ENCODE measurements around the gene EPSTI1.

Gene EPSTI1

DNA sequence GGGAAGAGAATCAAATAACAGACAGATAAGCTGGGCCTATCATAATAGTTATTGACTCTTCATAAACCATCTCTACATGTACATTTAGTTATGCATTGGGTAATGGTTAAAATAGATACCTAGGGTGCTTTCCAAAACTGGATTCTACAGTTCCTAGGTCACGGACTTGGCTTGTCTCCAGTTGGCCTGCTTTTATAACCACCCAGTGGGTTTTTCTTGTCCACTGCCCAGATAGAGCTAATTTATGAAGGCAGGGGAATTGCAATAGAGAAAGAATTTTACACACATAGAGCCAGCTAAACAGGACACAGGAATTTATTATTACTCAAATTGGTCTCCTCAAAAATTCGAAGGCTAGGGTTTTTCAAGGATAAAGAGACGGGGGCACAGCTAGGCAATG lies 113.3 kb downstream of the EPSTI1 start:
- TF ChIP-seq, protein P1, sequence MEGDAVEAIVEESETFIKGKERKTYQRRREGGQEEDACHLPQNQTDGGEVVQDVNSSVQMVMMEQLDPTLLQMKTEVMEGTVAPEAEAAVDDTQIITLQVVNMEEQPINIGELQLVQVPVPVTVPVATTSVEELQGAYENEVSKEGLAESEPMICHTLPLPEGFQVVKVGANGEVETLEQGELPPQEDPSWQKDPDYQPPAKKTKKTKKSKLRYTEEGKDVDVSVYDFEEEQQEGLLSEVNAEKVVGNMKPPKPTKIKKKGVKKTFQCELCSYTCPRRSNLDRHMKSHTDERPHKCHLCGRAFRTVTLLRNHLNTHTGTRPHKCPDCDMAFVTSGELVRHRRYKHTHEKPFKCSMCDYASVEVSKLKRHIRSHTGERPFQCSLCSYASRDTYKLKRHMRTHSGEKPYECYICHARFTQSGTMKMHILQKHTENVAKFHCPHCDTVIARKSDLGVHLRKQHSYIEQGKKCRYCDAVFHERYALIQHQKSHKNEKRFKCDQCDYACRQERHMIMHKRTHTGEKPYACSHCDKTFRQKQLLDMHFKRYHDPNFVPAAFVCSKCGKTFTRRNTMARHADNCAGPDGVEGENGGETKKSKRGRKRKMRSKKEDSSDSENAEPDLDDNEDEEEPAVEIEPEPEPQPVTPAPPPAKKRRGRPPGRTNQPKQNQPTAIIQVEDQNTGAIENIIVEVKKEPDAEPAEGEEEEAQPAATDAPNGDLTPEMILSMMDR (IDR thresholded peaks at IDR 0.05): no peak
- H3K36me3 ChIP-seq: no peaks in the 10 kb centered on the region

DNA sequence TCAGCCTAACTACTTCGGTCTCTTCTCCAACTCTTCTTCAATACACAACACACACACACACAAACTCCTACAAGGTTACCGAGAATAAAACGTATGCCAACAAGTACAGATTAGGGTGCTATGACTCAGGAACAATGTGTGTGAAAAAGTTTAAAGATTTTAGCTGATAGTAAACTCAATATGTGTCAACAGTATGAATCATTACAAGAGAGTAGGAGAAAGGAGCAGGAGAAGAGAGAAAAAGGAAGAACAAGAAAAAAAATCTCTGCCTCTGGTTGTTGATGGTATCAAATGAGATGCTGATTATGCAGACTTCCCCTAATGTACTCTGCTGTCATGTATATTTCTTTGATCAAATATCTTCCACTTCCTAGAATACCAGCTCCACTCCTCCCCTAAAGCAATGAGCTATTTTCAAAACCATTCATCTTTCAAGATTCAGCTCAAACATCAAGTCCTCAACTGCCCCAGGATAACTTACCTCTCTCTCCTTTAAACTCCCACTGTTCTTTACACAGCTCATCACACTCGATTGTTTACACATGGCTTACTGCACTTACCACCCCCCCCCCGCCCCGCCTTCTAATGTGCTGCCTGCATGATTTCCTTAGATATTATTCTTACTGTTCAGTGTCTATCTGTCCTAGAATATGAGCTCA lies 115.0 kb downstream of the EPSTI1 start:
- Histone ChIP-seq H3K9me3 (no peaks in the 10 kb centered on the region), H3K27me3 (no peaks in the 10 kb centered on the region), H3K36me3 (no peaks in the 10 kb centered on the region), H3K4me3 (ENCODE audit: low read depth in 1 of 2, low read length in 1 of 2) (no peak overlapping the region), H3K4me1 (ENCODE audit: control insufficient read depth in 1 of 2, insufficient read depth in 1 of 2, low read depth in 1 of 2, low read length in 1 of 2) (no peaks in the 10 kb centered on the region), H3K27ac (no peak overlapping the region)
- TF ChIP-seq, protein P1 (IDR thresholded peaks at IDR 0.05): no peak

More for the DNA sequence above, 113.3 kb downstream of the EPSTI1 start:
- Histone ChIP-seq H3K4me1 (ENCODE audit: control insufficient read depth in 1 of 2, insufficient read depth in 1 of 2, low read depth in 1 of 2, low read length in 1 of 2) (no peaks in the 10 kb centered on the region), H3K4me3 (ENCODE audit: low read depth in 1 of 2, low read length in 1 of 2) (no peak overlapping the region), H3K27me3 (no peaks in the 10 kb centered on the region), H3K9me3 (no peaks in the 10 kb centered on the region), H3K27ac (no peak overlapping the region)

DNA sequence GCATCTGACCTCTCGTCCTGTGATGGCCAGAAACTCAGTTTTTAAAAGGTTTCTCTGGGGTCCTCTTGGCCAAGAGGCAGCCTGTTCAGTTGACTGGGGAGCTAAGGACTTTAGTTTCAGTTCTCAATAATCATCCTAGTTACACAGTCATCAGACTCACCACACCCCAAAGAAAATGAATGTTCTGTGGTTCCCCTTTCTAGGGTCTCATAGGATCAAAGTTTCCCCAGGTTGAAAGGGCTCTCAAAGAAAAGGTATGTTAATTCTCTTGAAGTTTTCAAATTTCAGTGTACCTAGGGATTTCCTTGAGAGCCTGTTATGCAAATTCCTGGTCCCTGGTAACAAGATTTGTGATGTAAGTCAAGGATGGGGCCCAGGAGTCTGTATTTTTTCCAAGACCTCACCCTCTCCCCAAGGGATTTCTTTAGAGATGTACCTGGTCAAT lies 115.7 kb downstream of the EPSTI1 start:
- no peak overlapping the region for H3K27ac ChIP-seq
- no peaks in the 10 kb centered on the region for H3K27me3 ChIP-seq
- TF ChIP-seq, protein P1 (IDR thresholded peaks at IDR 0.05): no peak
- no peaks in the 10 kb centered on the region for H3K4me1 ChIP-seq (ENCODE audit: control insufficient read depth in 1 of 2, insufficient read depth in 1 of 2, low read depth in 1 of 2, low read length in 1 of 2)
- no peaks in the 10 kb centered on the region for H3K9me3 ChIP-seq
- no peaks in the 10 kb centered on the region for H3K36me3 ChIP-seq
- no peak overlapping the region for H3K4me3 ChIP-seq (ENCODE audit: low read depth in 1 of 2, low read length in 1 of 2)

DNA sequence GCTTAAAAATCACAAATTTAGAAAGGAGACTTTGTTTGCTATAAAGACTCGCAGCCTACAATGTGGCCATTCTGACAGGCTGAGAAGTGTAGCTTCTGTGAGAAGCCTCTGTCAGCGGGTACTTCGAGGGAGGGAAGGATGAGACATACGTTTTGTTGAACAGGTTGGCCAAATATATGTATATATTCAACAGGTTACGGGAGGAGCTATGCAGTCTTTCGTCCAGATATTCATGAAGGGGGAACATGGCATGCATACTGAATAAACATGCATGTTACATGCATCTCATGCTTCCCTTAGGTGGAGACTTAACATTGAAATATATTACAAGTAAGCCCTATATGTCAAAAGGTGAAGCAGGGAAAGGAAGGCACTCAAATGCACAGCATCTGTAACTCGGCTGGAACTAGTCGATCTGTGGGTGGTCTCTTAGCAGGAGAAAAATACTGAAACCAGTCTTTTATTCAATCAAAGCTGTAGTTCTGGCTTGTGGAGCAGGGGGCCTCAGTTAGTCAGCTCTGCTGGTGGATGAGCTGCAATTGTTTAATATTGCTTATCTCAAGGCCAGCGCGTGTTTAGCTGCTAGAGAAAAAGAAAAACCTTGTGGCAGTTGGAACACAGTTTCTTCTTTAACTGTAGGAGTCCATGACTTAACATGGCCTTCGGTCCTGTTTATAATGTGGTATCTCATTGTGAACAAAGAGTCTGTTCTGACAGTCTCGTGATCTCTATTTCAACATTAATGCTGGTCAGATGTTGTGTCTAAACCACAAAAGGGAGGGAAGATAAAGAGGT lies 116.4 kb downstream of the EPSTI1 start:
- H3K27me3 ChIP-seq: no peaks in the 10 kb centered on the region
- TF ChIP-seq, protein P1 (IDR thresholded peaks at IDR 0.05): no peak
- H3K4me3 ChIP-seq (ENCODE audit: low read depth in 1 of 2, low read length in 1 of 2): no peak overlapping the region
- H3K36me3 ChIP-seq: no peaks in the 10 kb centered on the region
- H3K9me3 ChIP-seq: no peaks in the 10 kb centered on the region
- H3K27ac ChIP-seq: no peak overlapping the region
- no peaks in the 10 kb centered on the region for H3K4me1 ChIP-seq (ENCODE audit: control insufficient read depth in 1 of 2, insufficient read depth in 1 of 2, low read depth in 1 of 2, low read length in 1 of 2)

DNA sequence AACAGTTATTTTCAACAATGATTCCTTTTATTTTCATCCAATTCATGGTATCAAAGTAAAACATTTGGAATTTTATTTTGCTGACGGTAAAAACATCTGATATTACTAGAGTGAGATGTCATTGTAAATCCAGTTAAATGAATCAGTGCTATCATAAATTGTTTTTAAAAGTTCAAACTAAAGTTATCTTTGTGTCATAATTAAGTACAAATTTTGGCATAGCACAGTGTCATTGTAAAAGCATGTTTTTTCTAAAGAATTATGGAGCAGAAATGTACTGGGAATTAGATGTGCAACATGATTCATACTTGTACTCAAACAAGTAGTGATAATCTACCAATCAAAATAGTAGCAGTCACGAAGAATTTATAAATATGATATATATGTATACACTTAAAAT lies 117.8 kb downstream of the EPSTI1 start:
- no peaks in the 10 kb centered on the region for H3K36me3 ChIP-seq
- TF ChIP-seq, protein P1 (IDR thresholded peaks at IDR 0.05): no peak
- no peaks in the 10 kb centered on the region for H3K4me1 ChIP-seq (ENCODE audit: control insufficient read depth in 1 of 2, insufficient read depth in 1 of 2, low read depth in 1 of 2, low read length in 1 of 2)
- H3K9me3 ChIP-seq: no peaks in the 10 kb centered on the region
- H3K27me3 ChIP-seq: no peaks in the 10 kb centered on the region
- H3K4me3 ChIP-seq (ENCODE audit: low read depth in 1 of 2, low read length in 1 of 2): no peak overlapping the region
- H3K27ac ChIP-seq: no peak overlapping the region
